HEK293 (cell line): ENCODE data around the gene MESD.

ENCODE experiments used
- TCF7L2 ChIP-seq: IDR thresholded peaks from 2 replicates; pipeline ENCODE4 v1.6.1; 2011; ENCODE audit warnings: low read depth, mild to moderate bottlenecking, inconsistent platforms, low read length, moderate library complexity, borderline replicate concordance
- ZNF747 ChIP-seq: fragments of 450-650 bp; formaldehyde crosslinking; IDR thresholded peaks from 2 replicates; pipeline ENCODE4 v1.5.1; 2016; ENCODE audit warnings: missing biosample characterization, missing genetic modification characterization

- no peak for TF ChIP-seq TCF7L2
- TF ChIP-seq ZNF747 (tag by site-specific recombination) = no peak
Measured at GRCh38 chr15:81032818-81033217, 43.2 kb upstream of the MESD start.
